Liver (tissue), 3 donors: ENCODE measurements around the gene VWA3A.
"Not testable (repeated sequence)": the region's sequence is repeated elsewhere in the genome, so short reads cannot be mapped to it uniquely, and the experiment has no call there.

Experiments used
- EGR1 ChIP-seq, 2 donors: IDR thresholded peaks; 2 replicates each; pipeline ENCODE4 v1.6.1; 2016 to 2018; ENCODE audit warnings: antibody characterized with exemption in 2 of 2, low read depth in 2 of 2
- GABPA ChIP-seq, 2 donors: IDR thresholded peaks in 1 of 2; conservative IDR thresholded peaks in 1 of 2; 2 replicates each; pipeline ENCODE4 v1.6.1; 2016; ENCODE audit warnings: antibody characterized with exemption in 2 of 2, mild to moderate bottlenecking in 1 of 2, moderate library complexity in 1 of 2
- JUND ChIP-seq, 2 donors: IDR thresholded peaks; 2 replicates each; pipeline ENCODE4 v1.6.1; 2016; ENCODE audit warnings: antibody characterized with exemption in 2 of 2
- NR2F2 ChIP-seq: IDR thresholded peaks from 2 replicates; pipeline ENCODE4 v1.6.1; 2016; ENCODE audit warnings: antibody characterized with exemption
- RAD21 ChIP-seq, 2 donors: IDR thresholded peaks; 2 replicates each; pipeline ENCODE4 v1.6.1; 2016; ENCODE audit warnings: antibody characterized with exemption in 2 of 2, mild to moderate bottlenecking in 2 of 2
- RXRA ChIP-seq, 2 donors: IDR thresholded peaks; 2 replicates each; pipeline ENCODE4 v1.6.1; 2017 to 2018; ENCODE audit warnings: antibody characterized with exemption in 2 of 2, mild to moderate bottlenecking in 1 of 2
- SP1 ChIP-seq: IDR thresholded peaks from 2 replicates; pipeline ENCODE4 v1.6.1; 2018; ENCODE audit warnings: antibody characterized with exemption, mild to moderate bottlenecking
- TAF1 ChIP-seq: conservative IDR thresholded peaks from 2 replicates; pipeline ENCODE4 v1.6.1; 2016; ENCODE audit warnings: antibody characterized with exemption, mild to moderate bottlenecking
- YY1 ChIP-seq: IDR thresholded peaks from 2 replicates; pipeline ENCODE4 v1.6.1; 2016; ENCODE audit warnings: antibody characterized with exemption, mild to moderate bottlenecking
- TF ChIP-seq, protein P1 (sequence below): fragments of 150-350 bp; IDR thresholded peaks from 2 replicates; pipeline ENCODE4 v1.5.1; 2017; ENCODE audit warnings: improper control_type of control experiment, low read depth, low read length; ENCODE audit not compliant: missing input control
- TF ChIP-seq, protein P2 (sequence below): IDR thresholded peaks from 2 replicates; pipeline ENCODE4 v1.6.1; 2016; ENCODE audit warnings: antibody characterized with exemption
- TF ChIP-seq, protein P3 (sequence below): IDR thresholded peaks from 2 replicates; pipeline ENCODE4 v1.6.1; 2016; ENCODE audit warnings: antibody characterized with exemption, mild to moderate bottlenecking
- TF ChIP-seq, protein P4 (sequence below): IDR thresholded peaks from 2 replicates; pipeline ENCODE4 v1.6.1; 2016; ENCODE audit warnings: antibody characterized with exemption
- donor health status: healthy.
- donor health status: healthy.

DNA sequence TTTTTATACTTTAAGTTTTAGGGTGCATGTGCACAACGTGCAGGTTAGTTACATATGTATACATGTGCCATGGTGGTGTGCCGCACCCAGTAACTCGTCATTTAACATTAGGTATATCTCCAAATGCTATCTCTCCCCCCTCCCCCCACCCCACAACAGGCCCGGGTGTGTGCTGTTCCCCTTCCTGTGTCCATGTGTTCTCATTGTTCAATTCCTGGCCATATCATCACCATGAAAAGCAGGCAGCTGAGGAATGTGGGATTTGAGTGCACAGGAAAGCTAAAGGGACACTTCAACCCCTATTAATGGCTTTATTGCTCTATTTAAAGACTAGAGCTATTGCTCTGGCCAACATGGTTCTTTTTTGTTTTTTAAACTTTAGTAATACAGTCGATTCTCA, 46.5 kb upstream of the VWA3A start:
- TF ChIP-seq, protein P1, sequence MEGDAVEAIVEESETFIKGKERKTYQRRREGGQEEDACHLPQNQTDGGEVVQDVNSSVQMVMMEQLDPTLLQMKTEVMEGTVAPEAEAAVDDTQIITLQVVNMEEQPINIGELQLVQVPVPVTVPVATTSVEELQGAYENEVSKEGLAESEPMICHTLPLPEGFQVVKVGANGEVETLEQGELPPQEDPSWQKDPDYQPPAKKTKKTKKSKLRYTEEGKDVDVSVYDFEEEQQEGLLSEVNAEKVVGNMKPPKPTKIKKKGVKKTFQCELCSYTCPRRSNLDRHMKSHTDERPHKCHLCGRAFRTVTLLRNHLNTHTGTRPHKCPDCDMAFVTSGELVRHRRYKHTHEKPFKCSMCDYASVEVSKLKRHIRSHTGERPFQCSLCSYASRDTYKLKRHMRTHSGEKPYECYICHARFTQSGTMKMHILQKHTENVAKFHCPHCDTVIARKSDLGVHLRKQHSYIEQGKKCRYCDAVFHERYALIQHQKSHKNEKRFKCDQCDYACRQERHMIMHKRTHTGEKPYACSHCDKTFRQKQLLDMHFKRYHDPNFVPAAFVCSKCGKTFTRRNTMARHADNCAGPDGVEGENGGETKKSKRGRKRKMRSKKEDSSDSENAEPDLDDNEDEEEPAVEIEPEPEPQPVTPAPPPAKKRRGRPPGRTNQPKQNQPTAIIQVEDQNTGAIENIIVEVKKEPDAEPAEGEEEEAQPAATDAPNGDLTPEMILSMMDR: not testable (repeated sequence)
- not testable (repeated sequence) for TF ChIP-seq RXRA (IDR thresholded peaks at IDR 0.05); RAD21 (IDR thresholded peaks at IDR 0.05); TAF1; EGR1 (IDR thresholded peaks at IDR 0.05; ENCODE audit: low read depth in 2 of 2); YY1; GABPA (IDR thresholded peaks at IDR 0.05 in 1 of 2, conservative IDR thresholded peaks at IDR 0.05 in 1 of 2); NR2F2; JUND (IDR thresholded peaks at IDR 0.05); SP1
- TF ChIP-seq, protein P2, sequence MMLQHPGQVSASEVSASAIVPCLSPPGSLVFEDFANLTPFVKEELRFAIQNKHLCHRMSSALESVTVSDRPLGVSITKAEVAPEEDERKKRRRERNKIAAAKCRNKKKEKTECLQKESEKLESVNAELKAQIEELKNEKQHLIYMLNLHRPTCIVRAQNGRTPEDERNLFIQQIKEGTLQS: not testable (repeated sequence)
- TF ChIP-seq, protein P3, sequence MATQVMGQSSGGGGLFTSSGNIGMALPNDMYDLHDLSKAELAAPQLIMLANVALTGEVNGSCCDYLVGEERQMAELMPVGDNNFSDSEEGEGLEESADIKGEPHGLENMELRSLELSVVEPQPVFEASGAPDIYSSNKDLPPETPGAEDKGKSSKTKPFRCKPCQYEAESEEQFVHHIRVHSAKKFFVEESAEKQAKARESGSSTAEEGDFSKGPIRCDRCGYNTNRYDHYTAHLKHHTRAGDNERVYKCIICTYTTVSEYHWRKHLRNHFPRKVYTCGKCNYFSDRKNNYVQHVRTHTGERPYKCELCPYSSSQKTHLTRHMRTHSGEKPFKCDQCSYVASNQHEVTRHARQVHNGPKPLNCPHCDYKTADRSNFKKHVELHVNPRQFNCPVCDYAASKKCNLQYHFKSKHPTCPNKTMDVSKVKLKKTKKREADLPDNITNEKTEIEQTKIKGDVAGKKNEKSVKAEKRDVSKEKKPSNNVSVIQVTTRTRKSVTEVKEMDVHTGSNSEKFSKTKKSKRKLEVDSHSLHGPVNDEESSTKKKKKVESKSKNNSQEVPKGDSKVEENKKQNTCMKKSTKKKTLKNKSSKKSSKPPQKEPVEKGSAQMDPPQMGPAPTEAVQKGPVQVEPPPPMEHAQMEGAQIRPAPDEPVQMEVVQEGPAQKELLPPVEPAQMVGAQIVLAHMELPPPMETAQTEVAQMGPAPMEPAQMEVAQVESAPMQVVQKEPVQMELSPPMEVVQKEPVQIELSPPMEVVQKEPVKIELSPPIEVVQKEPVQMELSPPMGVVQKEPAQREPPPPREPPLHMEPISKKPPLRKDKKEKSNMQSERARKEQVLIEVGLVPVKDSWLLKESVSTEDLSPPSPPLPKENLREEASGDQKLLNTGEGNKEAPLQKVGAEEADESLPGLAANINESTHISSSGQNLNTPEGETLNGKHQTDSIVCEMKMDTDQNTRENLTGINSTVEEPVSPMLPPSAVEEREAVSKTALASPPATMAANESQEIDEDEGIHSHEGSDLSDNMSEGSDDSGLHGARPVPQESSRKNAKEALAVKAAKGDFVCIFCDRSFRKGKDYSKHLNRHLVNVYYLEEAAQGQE: not testable (repeated sequence)
- TF ChIP-seq, protein P4, sequence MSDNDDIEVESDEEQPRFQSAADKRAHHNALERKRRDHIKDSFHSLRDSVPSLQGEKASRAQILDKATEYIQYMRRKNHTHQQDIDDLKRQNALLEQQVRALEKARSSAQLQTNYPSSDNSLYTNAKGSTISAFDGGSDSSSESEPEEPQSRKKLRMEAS: not testable (repeated sequence)
